Fibroblast of peridontal ligament (primary cell): ENCODE results near the gene ACKR1.

ENCODE experiments used
- DNase-seq: peaks from one replicate; pipeline ENCODE4 v3.0.0-alpha.2; 2010; ENCODE audit errors: extremely low read depth

ACKR1 gene

DNA sequence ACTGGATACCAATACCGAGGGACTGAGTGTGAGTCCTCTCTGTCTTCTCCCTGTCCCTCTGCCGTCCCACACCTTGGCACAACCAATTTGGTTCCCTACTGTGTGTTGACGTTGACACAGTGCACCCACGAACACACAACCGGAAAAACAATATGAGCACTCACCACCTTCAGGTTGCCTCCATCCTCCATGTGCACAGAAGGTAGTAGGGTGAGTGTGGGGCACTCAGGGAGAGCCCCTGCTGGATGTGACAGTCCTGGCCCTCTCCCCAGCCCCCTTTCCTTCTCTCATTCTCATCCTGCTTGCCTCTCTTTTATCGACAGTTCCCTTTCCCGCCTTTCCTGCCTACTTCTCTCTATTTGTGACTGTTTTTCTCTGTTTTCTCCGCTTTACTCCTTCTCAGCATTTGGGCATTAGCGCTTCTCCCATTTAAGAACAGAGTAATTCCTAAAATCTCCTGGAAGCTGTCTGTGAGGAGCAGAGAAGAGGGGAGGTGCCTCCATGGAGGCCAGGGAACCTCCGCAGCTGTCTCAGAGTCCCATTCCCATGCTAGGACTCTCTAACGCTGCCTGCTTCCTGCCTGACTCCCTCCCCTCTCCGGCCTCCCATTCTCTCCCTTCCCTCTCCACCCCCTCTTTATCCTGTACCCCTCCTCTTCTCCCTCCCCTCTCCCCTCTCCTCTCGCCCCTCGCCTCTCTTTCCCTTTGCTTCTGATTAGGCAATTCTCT, 16.9 kb upstream of the ACKR1 start:
- no peak for DNase-seq

DNA sequence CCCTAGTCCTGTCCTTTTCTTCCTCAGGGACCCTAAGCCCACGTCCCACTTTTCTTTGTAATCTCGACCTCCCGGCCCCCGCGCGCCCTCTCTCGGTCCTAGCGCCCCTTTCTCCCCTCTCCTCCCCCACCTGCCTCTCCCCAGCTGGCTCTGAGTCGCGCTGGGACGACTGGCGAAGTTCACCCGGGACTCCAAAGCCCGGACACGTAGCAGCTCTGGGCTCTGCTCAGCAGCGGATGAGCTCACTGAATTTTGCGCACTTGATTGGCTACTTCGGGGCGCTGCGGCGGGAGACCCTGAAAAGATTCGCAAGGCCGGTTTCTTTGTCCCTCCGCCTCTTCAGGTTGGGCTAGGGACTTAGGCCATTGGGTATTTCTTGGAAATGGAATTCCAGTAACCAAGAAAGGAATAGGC, 16.3 kb upstream of the ACKR1 start:
- peak; percentile 3 for DNase-seq

DNA sequence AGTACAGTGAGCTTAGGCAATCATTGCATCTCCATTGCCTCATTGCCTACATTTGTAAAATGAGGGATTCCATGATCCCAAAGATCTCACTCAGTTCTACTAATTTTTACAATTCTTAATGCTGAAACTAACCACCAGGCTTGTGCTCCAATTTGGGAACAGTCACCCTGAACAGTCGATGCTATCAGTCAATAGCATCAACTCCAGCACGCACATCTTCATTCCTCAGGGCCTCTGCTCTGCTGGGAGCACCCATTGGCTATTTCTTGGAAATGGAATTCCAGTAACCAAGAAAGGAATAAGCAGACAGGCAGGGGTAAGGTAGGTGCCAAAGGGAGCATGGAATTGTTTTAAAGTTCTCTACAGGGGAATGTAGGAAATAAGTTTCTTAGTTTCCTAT, 14.2 kb upstream of the ACKR1 start:
- no peak for DNase-seq

DNA sequence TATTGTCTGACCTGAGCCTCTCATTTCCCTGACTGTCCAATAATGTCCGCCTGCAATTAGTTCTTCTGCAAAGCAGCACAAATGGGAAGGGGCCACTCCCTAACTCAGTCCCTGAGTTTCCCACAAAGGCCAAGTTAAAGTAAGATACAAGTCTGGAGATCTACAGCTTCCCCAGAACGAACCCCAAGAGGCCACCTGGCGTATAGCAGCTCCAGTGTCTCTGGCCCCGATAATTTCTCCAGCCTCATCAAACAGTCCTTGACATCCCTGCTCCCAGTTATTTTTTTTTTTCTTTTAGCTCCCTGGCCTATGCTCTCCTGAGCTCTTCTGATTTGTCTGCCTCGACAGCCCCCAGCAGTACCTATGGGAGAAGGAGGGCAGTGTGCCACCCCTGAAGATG, 8.1 kb upstream of the ACKR1 start:
- DNase-seq, result no peak

DNA sequence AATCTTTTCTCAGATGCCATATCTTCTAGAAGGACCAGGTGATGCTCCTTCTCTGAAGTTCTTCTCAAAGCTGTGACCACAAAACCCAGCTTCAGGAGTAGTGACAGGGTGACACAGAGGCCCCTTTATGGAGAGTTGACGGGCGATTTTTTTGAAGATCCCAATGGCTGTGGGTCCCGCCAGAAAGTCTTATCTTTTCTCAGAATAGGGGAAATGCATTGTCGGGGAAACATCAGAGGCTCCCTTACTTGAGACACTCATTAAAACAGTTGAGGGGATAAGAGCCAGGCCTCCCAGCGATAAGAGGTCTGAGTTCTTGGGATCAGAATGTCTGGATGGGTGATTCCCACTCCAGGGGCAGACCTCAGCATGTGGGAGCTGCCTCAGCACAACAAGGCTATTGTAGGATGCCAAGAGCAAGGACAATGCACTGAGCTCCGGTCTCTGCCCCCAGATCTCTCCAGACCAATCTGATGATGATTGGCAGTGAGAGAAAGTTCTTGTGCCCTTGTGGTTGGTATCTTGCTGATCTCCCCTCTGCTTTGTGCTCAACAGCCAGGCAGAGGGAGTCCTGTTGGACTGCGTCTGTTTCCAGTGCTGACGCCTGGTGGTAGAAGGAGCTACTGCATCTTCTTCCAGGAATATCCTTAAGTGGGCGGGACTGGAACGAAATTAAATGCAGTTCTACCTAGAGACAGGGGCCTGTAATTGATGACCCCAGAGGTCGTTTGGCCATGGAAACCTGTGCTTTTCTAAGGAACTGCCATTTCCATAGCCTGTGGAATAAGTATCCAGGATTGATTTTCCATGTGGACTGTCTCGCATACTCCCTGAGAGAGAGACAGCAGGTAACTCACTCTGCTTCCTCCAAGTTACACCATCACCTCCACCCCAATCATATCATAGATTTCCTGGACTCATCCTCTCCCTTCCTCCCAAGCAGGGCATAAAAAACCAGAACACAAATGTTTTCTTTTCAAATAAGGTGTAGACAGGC, 6.8 kb upstream of the ACKR1 start:
- peak; percentile 82 for DNase-seq

DNA sequence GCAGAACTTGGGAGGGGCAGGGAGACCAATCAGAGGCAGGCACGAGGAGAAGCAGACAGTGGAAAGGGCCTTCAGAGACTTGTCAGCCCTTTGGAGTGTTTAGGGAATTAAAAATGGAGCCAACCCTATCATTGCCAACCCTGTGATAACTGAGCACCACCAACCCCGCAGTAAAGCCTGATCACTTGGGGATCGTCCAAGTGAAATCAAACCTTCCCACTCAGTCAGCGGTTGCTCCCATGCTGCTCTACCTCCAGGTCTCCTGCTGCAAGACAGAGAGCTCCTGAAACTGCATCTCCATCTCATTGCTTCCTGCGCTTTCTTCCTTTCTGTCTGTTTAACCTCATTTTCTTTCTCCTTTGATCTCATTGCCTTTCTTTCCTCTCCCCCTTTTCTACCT, 4.8 kb upstream of the ACKR1 start:
- DNase-seq, result no peak

DNA sequence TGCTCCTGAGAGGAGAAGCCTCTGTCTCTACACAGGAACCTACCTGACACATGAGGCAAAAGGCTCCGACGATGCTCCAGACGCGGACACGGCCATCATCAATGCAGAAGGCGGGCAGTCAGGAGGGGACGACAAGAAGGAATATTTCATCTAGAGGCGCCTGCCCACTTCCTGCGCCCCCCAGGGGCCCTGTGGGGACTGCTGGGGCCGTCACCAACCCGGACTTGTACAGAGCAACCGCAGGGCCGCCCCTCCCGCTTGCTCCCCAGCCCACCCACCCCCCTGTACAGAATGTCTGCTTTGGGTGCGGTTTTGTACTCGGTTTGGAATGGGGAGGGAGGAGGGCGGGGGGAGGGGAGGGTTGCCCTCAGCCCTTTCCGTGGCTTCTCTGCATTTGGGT, 3.9 kb upstream of the ACKR1 start:
- DNase-seq, result no peak

DNA sequence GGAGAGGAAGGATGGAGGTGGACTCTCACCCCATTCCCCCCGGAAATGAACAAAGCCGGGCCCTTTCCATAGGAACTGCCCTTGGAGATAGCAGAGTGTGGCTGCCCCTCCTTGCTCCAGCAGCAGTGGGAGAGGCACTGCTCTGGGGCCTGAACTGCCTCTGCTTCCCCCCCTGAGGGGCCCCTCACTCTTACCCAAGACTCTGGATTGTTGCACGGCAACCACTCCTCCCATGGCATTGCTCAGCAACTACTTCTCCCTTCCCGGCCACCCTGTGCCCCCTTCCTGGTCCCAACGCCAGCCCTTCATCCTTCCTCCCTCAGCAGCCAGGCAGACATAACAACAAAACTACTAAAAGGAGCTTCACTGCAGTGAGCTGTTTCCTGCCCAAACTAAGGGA, 3.0 kb upstream of the ACKR1 start:
- no peak for DNase-seq

DNA sequence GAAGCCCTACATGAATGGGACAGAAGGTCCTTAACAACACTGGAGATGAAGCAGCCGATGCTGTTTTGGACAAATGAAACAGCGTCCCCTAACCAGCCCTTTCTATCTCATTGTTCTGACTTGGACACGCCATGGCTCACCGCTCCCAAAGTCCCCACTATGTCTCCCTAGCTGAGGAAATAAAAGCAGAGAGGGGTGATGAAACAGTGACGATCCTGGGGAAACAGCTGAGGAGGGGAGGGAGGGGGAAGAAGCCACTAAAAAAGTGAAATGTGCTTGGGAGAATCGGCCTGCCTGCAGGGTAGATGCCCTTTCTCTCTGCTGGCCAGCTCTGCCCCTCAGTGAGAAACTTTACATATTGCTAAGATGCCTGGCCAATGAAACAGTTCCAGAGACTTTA, 1.1 kb upstream of the ACKR1 start:
- DNase-seq, result no peak

DNA sequence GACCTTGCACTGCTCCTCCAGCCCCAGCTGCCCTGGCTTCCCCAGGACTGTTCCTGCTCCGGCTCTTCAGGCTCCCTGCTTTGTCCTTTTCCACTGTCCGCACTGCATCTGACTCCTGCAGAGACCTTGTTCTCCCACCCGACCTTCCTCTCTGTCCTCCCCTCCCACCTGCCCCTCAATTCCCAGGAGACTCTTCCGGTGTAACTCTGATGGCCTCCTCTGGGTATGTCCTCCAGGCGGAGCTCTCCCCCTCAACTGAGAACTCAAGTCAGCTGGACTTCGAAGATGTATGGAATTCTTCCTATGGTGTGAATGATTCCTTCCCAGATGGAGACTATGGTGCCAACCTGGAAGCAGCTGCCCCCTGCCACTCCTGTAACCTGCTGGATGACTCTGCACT, 550 bp downstream of the ACKR1 start:
- no peak for DNase-seq

DNA sequence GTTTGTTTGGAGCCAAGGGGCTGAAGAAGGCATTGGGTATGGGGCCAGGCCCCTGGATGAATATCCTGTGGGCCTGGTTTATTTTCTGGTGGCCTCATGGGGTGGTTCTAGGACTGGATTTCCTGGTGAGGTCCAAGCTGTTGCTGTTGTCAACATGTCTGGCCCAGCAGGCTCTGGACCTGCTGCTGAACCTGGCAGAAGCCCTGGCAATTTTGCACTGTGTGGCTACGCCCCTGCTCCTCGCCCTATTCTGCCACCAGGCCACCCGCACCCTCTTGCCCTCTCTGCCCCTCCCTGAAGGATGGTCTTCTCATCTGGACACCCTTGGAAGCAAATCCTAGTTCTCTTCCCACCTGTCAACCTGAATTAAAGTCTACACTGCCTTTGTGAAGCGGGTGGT, 1.4 kb downstream of the ACKR1 start:
- DNase-seq, result no peak

DNA sequence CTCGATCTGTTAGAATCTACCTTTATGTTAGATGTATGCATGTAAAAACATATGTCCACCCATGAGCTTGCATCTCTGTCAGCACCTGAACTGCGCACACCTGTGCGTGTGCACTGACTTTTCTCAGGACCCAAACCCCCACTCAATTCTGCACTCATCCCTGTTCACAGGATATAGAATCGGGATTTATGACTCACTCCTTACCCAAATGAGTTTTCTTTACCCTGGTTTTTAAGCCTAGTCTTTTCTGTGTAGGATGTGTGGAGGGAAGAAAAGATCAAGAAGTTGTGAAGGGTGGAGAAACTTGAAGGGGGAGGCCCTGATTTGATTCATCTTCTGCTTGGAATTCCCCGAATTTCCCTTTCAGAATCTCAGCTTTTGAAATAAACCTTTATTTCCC, 2.4 kb downstream of the ACKR1 start:
- DNase-seq, result no peak

DNA sequence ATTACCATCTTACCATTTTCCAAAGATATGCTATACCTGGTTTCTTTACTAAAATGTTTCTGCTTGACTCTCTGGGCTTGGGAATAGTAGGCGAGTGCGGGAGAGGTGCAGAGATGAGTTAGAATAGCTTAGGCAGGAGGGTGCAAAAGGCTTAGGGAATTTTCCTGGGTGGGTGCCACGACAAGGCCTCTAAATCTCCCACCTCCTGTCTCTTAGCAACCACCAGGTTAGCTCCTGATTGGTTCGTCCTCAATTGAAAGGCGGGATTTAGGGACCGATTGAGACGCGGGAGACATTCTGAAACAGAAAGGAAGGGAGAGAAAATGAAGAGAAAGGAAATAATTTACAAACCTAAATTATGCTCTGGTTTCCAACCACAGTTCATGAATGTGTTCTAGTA, 3.1 kb downstream of the ACKR1 start:
- DNase-seq, result no peak

DNA sequence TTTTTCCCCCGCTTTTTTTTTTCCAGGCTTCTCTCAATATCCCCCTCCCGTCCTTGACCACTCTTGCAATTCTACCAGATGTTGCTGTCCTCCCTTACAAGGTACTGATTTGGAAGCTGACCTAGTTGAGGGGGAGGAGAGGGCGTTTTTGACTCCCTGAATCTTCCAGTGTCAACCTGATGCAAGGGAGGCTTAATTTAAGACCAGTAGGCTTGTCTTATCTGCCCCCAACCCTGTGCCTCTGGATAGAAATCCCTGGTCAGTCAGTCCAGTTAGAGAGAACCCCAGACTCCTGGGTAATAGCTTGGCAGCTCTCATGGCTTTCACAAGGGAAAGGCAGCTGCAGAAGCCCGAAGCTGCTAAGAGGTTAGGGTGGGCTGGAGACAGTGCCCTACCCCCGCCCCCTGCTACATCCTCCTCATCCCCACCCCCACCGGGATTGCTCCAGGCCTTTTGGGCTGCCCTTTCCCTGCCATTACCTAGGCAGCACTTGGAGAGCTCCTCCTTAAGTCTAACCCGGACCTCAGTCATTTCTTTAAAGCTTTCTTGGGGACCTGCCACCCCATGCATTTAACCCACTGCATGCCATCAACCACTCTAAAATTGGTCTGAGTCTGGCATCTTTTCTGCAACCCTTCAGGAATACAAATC, 3.6 kb downstream of the ACKR1 start:
- no peak for DNase-seq

DNA sequence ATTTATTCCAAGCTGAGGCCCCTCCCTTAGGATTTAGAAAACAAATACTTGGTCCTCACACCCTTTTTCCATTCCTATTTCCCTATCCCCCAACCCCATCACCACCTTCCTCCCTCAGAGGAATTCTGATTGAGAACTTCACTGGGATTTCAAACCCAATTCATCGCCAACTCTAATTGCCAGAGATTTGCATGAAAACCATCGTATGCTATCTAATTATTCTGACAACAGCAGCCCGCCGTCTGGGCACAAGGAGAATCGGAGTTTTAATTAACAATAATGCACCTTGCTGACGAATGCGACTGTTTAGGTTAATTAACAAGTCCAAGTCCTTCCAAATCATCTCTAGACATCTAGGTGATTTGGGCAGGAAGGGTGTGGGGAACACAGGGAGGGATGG, 4.4 kb downstream of the ACKR1 start:
- DNase-seq, result no peak

DNA sequence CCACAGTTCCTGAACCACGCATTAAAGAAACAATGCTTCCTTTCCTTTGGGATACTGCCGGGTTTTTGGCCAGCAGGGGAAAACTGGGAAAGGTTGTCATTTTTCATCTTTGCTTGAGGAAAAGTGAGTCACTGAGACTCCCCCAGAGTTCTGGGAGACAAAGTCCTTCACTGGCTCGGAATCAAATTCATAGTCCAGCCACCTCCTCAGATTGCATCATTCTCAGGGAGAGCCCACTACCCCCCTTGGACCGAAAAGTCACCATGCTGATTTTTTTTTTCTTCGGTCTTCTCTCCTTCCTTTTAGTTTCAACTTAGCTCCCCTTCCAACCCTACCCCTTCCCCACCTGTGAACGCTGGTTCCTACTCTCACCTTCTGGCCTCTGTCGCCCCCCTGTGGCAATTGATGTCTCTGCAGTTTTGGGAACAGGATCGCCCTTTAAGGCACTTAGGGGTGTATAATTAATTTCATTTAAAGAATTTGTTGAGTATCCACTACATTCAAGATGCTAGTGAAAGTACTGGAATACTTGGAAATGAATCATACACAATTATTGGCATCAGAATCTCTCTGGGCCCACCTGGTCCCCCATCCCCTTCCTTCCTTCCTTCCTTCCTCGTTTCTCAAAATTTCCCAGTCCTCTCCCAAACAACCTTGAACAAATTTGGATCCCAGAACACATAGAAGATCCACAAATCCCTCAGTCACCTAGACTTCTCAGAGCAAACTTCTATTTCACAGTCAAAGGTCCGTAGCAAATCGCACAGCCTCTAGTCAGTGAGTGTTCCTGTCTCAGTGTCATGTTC, 6.9 kb downstream of the ACKR1 start:
- DNase-seq, result peak; percentile 8

DNA sequence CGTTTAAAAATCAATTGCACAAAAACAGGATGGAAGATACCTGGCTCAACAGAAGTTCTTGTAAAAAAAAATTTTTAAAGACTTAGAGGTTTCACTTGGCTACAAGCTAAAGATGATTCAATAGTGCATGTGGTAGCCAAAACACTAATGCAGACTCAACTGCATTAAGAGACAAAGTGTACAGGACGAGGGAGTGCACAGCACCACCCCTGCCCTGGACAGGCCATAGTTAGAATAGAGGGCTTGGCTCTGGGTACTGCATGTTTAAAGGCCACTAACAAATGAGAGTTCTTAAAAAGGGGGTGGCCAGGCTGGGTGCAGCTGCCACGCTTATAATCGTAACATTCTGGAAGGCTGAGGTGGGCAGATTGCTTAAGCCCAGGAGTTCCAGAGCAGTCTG, 7.9 kb downstream of the ACKR1 start:
- DNase-seq, result no peak

DNA sequence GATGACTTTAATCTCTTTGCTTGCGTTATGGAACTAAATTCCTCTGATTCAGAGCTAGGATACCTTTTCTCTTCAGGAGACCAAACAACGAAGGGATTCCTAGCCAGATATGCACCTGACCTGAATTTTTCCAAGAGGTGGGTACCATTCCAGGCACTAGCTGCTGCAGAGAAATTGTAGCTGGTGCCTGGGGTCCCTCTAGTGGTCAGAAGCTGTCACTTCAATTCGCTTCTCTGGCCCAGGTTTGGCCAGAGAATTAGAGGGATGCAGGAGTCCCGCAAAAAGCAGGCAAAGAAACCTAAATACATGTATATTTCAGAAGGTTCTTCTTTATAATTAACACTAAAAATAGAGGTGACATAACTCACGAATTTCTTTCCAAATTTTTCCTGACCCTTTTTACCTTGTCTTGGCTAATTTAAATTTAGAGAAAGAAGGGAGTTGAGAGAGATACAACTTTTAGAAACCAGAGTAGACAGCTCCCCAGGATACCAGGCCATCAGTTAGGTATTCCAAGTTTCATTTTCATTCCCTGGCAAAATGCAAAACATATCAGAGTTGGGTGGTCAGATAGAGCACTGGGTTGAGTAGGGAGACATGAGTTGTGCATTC, 9.6 kb downstream of the ACKR1 start:
- DNase-seq, result peak; percentile 40

DNA sequence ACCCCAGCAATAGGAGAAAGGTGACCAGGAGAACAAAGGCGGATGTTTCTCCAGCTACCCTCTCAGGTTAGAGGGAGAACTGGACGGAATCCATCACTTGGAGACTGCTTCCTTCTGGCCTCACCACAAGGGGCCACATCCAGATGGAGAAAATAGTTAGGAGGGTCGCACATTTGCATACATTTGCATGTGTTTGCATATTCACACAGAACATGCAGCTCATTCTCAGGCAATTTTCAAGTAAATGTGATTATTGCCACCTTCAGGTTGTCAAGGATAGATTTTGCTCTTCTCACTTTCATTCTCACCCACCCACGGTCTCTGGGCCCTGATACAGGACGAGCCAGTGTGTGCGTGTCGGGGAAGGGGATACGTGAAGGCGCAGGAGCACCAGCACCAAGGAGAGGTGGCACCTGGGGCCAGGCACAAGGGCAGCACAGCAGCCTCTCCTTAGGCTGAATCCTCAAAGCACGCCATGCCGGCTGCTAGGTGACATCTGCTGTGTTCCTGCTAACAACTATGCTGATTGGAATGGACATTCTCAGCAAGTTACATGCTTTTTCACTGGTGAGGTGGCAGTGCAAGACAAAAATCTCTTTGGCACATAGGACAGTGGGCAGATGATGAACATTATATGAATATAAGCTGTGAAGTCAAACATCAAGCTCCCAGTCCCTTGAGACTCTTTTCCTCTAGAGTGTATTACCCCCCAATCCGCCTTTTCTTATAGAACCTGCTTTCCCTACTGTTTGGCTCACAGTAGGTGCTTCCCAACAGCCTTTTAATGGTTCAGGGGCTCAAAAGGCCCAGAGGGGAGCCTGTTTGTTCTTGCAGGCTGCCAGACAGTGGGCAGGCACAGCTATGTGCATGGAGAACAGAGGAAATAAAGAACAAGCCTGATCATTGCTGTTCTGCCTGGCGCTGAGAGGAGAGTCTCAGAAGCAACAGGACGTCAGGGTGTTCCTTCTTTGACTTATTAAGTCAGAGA, 14.3 kb downstream of the ACKR1 start:
- no peak for DNase-seq
